A549 (cell line): Measurements from ENCODE around the gene SRSF8. TPM values are rescaled to one million over a fixed set of nuclear protein-coding genes. Genes with fewer than 3 reads are reported as not detected.

ENCODE experiments used
- ATAC-seq, 2 experiments: fragments of 200-7000 bp in 1 of 2; fragments of >200 bp in 1 of 2; cut with Nextera tagmentation in 1 of 2; cut with Tn5 transposase in 1 of 2; 3 replicates each; pipeline versions ENCODE4 v1.8.0 to v1.9.1; 2018 to 2020; ENCODE audit warnings: mild to moderate bottlenecking in 1 of 2, moderate library complexity in 1 of 2
- CTCF ChIA-PET: fragments of 300-600 bp; sonication (Branson Sonifier 250); formaldehyde crosslinking; extraction: SDS; loops from one replicate; lab custom pipeline; 2021; ENCODE audit warnings: antibody characterized with exemption, inconsistent platforms; lab: Yijun Ruan, JAX
- POLR2A ChIA-PET: fragments of 350-600 bp; formaldehyde crosslinking; extraction: SDS; loops from one replicate; lab custom pipeline; 2021; ENCODE audit warnings: antibody characterized with exemption, inconsistent platforms; lab: Yijun Ruan, JAX
- DNase-seq, 2 experiments: peaks; one replicate each; pipeline versions ENCODE4 v3.0.0 to v3.0.0-alpha.2; 2011 to 2016; ENCODE audit warnings: low read depth in 1 of 2, low spot score in 1 of 2
- FAIRE-seq: peaks from 2 replicates; lab custom pipeline; 2011; peaks lifted over from hg19 to GRCh38; lab: Jason Lieb, UNC
- H3K27ac ChIP-seq, 2 experiments: fragments of >200 bp; sonication (Bioruptor Twin); formaldehyde crosslinking; 3 replicates each; pipeline ENCODE4 v1.5.1; 2016 to 2017
- H3K4me1 ChIP-seq: fragments of >200 bp; sonication (Bioruptor Twin); formaldehyde crosslinking; 3 replicates; pipeline ENCODE4 v1.6.1; 2016
- H3K4me2 ChIP-seq: fragments of >200 bp; sonication (Bioruptor Twin); formaldehyde crosslinking; 3 replicates; pipeline ENCODE4 v1.6.1; 2016
- H3K4me3 ChIP-seq: fragments of >200 bp; sonication (Bioruptor Twin); formaldehyde crosslinking; 3 replicates; pipeline ENCODE4 v1.5.1; 2016
- H3K9me3 ChIP-seq: fragments of >200 bp; sonication (Bioruptor Twin); formaldehyde crosslinking; 3 replicates; pipeline ENCODE4 v1.6.1; 2016
- BHLHE40 ChIP-seq: IDR thresholded peaks from 2 replicates; pipeline ENCODE4 v1.6.1; 2012; ENCODE audit warnings: low read depth, low read length, inconsistent platforms
- EP300 ChIP-seq, 2 experiments: fragments of >200 bp; sonication (Bioruptor Twin); formaldehyde crosslinking; IDR thresholded peaks; 2 replicates in 1 of 2; 3 replicates in 1 of 2; pipeline ENCODE4 v1.6.1; 2016 to 2017
- ESRRA ChIP-seq: fragments of 150-350 bp; IDR thresholded peaks from 2 replicates; pipeline ENCODE4 v1.6.1; 2014; ENCODE audit warnings: mild to moderate bottlenecking, low read length, borderline replicate concordance
- HEYL ChIP-seq: fragments of 250-450 bp; sonication (Bioruptor Pico); IDR thresholded peaks from 2 replicates; pipeline ENCODE4 v1.8.0; 2021; ENCODE audit warnings: mild to moderate bottlenecking, moderate library complexity
- HOXA7 ChIP-seq: fragments of 250-450 bp; sonication (Bioruptor Pico); IDR thresholded peaks from 2 replicates; pipeline ENCODE4 v1.5.0; 2020; ENCODE audit warnings: mild to moderate bottlenecking, moderate library complexity
- MAZ ChIP-seq: fragments of 150-350 bp; IDR thresholded peaks from 2 replicates; pipeline ENCODE4 v1.6.1; 2014; ENCODE audit warnings: antibody characterized with exemption, low read depth, low read length, borderline replicate concordance
- MYC ChIP-seq: IDR thresholded peaks from 2 replicates; pipeline ENCODE4 v1.6.1; 2012; ENCODE audit warnings: mild to moderate bottlenecking, inconsistent platforms, low read length, improper control_type of control experiment, borderline replicate concordance
- PBX3 ChIP-seq: IDR thresholded peaks from 2 replicates; pipeline ENCODE4 v1.6.1; 2012
- POLR2A ChIP-seq: IDR thresholded peaks from 2 replicates; pipeline ENCODE4 v1.6.1; 2012; ENCODE audit warnings: mild to moderate bottlenecking, low read length
- POLR2AphosphoS2 ChIP-seq: conservative IDR thresholded peaks from 2 replicates; pipeline ENCODE4 v1.6.1; 2012; ENCODE audit warnings: low read length, improper control_type of control experiment, inconsistent platforms
- RARB ChIP-seq: fragments of 250-450 bp; sonication (Bioruptor Pico); IDR thresholded peaks from 2 replicates; pipeline ENCODE4 v1.8.0; 2021; ENCODE audit warnings: mild to moderate bottlenecking, moderate library complexity
- RFX5 ChIP-seq: fragments of 450-650 bp; IDR thresholded peaks from 2 replicates; pipeline ENCODE4 v1.7.1; 2014; ENCODE audit warnings: antibody characterized with exemption, mild to moderate bottlenecking, moderate library complexity
- RNF2 ChIP-seq: fragments of 200-600 bp; sonication (generic); IDR thresholded peaks from 2 replicates; pipeline ENCODE4 v1.6.1; 2016; ENCODE audit warnings: low read depth, mild to moderate bottlenecking, antibody characterized with exemption, moderate library complexity, borderline replicate concordance
- SREBF2 ChIP-seq: fragments of 450-650 bp; IDR thresholded peaks from 2 replicates; pipeline ENCODE4 v1.6.1; 2014; ENCODE audit warnings: mild to moderate bottlenecking, moderate library complexity
- USF2 ChIP-seq: fragments of 450-650 bp; IDR thresholded peaks from 2 replicates; pipeline ENCODE4 v1.6.1; 2014; ENCODE audit warnings: antibody characterized with exemption
- WGBS: methylation state at CpG from one replicate; pipeline ENCODE4 v1.1.6; 2017; ENCODE audit errors: missing lambda C conversion rate; 5-methylcytosine and 5-hydroxymethylcytosine counted together
- polyA plus RNA-seq, 4 experiments: library from polyadenylated mRNA; depleted of rRNA in 3 of 4; stranded (reverse); fragments of >200 nt; fragmentation: RNase III in 1 of 4; extraction: RNeasy Plus Mini Kit Qiagen cat#74134 plus additional on column Dnase treatment in 1 of 4; gene quantifications; 2 replicates in 3 of 4; 3 replicates in 1 of 4; pipeline ENCODE4 v1.2.3, GENCODE V29; 2011 to 2017
- TF ChIP-seq, protein P1 (sequence below): fragments of 150-350 bp; IDR thresholded peaks from 2 replicates; pipeline ENCODE4 v1.6.1; 2014; ENCODE audit warnings: low read depth, mild to moderate bottlenecking, low read length
- TF ChIP-seq, protein P2 (sequence below): fragments of 250-450 bp; sonication (Bioruptor Pico); IDR thresholded peaks from 2 replicates; pipeline ENCODE4 v1.5.0; 2020; ENCODE audit warnings: low read depth, mild to moderate bottlenecking, moderate library complexity
- TF ChIP-seq, protein P3 (sequence below): fragments of 200-600 bp; sonication (generic); IDR thresholded peaks from 2 replicates; pipeline ENCODE4 v1.6.1; 2016; ENCODE audit warnings: antibody characterized with exemption, mild to moderate bottlenecking, moderate library complexity
- TF ChIP-seq, protein P4 (sequence below): fragments of 250-450 bp; sonication (Bioruptor Pico); IDR thresholded peaks from 2 replicates; pipeline ENCODE4 v1.5.0; 2021; ENCODE audit warnings: mild to moderate bottlenecking, moderate library complexity, borderline replicate concordance

The SRSF8 gene
- polyA plus RNA-seq, 2 of the 4 experiments (the other 2 are of a cell fraction): 15.1 to 30.2 TPM

- FAIRE-seq (no peak), DNase-seq (no peak)
- TF ChIP-seq POLR2A (no peak), HEYL (CRISPR knock-in tag) (no peak), PBX3 (no peak), HOXA7 (no peak), RFX5 (no peak), RARB (CRISPR knock-in tag) (no peak), RNF2 (no peak)
- TF ChIP-seq, all 56 proteins: peak for 0
- Histone ChIP-seq H3K9me3 (no peaks in the 10 kb centered on the region), H3K4me3 (no peak overlapping the region), H3K4me2 (no peak overlapping the region), H3K4me1 (no peaks in the 10 kb centered on the region), H3K27ac (no peak overlapping the region)
- WGBS: 45% methylated on average over 1 of the region's 1 CpG
- ATAC-seq: no peak
- ChIA-PET POLR2A (no interaction called here), CTCF (interaction anchor here (0.7 to 0.8 kb wide), 2 partner anchors 9 to 96 kb away, joined by 3 read pairs; no protein-coding TSS in a partner anchor)
Measured at GRCh38 chr11:95058621-95059020, 8.1 kb upstream of the SRSF8 start.

GRCh38 chr11:95059046-95059445 is 7.7 kb upstream of the SRSF8 start:
- H3K9me3 ChIP-seq: no peaks in the 10 kb centered on the region
- no peak overlapping the region for H3K4me2 ChIP-seq
- FAIRE-seq (no peak), DNase-seq (no peak), ATAC-seq (no peak)
- H3K4me3 ChIP-seq: no peak overlapping the region
- 52% methylated on average over 6 of the region's 6 CpGs for WGBS
- no peaks in the 10 kb centered on the region for H3K4me1 ChIP-seq
- CTCF ChIA-PET: no interaction called here
- H3K27ac ChIP-seq: no peak overlapping the region
- POLR2A ChIA-PET: no interaction called here
- TF ChIP-seq MAZ (no peak), BHLHE40 (no peak), USF2 (no peak), POLR2AphosphoS2 (no peak), HEYL (CRISPR knock-in tag) (no peak), ESRRA (no peak), RNF2 (no peak), MYC (no peak), SREBF2 (no peak), EP300 (IDR thresholded peaks at IDR 0.05) (no peak)
- TF ChIP-seq, protein P1, sequence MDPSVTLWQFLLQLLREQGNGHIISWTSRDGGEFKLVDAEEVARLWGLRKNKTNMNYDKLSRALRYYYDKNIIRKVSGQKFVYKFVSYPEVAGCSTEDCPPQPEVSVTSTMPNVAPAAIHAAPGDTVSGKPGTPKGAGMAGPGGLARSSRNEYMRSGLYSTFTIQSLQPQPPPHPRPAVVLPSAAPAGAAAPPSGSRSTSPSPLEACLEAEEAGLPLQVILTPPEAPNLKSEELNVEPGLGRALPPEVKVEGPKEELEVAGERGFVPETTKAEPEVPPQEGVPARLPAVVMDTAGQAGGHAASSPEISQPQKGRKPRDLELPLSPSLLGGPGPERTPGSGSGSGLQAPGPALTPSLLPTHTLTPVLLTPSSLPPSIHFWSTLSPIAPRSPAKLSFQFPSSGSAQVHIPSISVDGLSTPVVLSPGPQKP: no peak
- TF ChIP-seq, protein P2, sequence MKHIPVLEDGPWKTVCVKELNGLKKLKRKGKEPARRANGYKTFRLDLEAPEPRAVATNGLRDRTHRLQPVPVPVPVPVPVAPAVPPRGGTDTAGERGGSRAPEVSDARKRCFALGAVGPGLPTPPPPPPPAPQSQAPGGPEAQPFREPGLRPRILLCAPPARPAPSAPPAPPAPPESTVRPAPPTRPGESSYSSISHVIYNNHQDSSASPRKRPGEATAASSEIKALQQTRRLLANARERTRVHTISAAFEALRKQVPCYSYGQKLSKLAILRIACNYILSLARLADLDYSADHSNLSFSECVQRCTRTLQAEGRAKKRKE (CRISPR knock-in tag): no peak
- TF ChIP-seq, protein P3, sequence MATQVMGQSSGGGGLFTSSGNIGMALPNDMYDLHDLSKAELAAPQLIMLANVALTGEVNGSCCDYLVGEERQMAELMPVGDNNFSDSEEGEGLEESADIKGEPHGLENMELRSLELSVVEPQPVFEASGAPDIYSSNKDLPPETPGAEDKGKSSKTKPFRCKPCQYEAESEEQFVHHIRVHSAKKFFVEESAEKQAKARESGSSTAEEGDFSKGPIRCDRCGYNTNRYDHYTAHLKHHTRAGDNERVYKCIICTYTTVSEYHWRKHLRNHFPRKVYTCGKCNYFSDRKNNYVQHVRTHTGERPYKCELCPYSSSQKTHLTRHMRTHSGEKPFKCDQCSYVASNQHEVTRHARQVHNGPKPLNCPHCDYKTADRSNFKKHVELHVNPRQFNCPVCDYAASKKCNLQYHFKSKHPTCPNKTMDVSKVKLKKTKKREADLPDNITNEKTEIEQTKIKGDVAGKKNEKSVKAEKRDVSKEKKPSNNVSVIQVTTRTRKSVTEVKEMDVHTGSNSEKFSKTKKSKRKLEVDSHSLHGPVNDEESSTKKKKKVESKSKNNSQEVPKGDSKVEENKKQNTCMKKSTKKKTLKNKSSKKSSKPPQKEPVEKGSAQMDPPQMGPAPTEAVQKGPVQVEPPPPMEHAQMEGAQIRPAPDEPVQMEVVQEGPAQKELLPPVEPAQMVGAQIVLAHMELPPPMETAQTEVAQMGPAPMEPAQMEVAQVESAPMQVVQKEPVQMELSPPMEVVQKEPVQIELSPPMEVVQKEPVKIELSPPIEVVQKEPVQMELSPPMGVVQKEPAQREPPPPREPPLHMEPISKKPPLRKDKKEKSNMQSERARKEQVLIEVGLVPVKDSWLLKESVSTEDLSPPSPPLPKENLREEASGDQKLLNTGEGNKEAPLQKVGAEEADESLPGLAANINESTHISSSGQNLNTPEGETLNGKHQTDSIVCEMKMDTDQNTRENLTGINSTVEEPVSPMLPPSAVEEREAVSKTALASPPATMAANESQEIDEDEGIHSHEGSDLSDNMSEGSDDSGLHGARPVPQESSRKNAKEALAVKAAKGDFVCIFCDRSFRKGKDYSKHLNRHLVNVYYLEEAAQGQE: no peak
- TF ChIP-seq, protein P4, sequence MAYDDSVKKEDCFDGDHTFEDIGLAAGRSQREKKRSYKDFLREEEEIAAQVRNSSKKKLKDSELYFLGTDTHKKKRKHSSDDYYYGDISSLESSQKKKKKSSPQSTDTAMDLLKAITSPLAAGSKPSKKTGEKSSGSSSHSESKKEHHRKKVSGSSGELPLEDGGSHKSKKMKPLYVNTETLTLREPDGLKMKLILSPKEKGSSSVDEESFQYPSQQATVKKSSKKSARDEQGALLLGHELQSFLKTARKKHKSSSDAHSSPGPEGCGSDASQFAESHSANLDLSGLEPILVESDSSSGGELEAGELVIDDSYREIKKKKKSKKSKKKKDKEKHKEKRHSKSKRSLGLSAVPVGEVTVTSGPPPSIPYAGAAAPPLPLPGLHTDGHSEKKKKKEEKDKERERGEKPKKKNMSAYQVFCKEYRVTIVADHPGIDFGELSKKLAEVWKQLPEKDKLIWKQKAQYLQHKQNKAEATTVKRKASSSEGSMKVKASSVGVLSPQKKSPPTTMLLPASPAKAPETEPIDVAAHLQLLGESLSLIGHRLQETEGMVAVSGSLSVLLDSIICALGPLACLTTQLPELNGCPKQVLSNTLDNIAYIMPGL: no peak
